Measurements from ENCODE around the gene NEUROD6. TPM values are rescaled to one million over a fixed set of nuclear protein-coding genes. Genes with fewer than 3 reads are reported as not detected.

NEUROD6 gene
- total and polyA plus RNA-seq, 8 donors, result 0.12 to 0.17 TPM; not detected in 6

- Histone ChIP-seq H3K4me3 (no peak overlapping the region), H3K27me3 (no peaks in the 10 kb centered on the region), H3K27ac (no peak overlapping the region), H3K4me1 (no peaks in the 10 kb centered on the region), H3K9me3 (no peaks in the 10 kb centered on the region), H3K36me3 (no peaks in the 10 kb centered on the region)
- DNase-seq (no peak), ATAC-seq (no peak)
- intact Hi-C loops (cut with DNase I), result no loop called here
- no peak for TF ChIP-seq CTCF (IDR thresholded peaks at IDR 0.05)
Observed at GRCh38 chr7:31363051-31363450, 22.5 kb upstream of the NEUROD6 start.

GRCh38 chr7:31362401-31362800, 21.9 kb upstream of the NEUROD6 start:
- DNase-seq, result no peak
- intact Hi-C loops (cut with DNase I), result no loop called here
- Histone ChIP-seq H3K36me3 (no peaks in the 10 kb centered on the region), H3K27me3 (no peaks in the 10 kb centered on the region), H3K27ac (no peak overlapping the region), H3K4me3 (no peak overlapping the region), H3K4me1 (no peaks in the 10 kb centered on the region), H3K9me3 (no peaks in the 10 kb centered on the region)
- no peak for TF ChIP-seq CTCF (IDR thresholded peaks at IDR 0.05)
- no peak for ATAC-seq

- Histone ChIP-seq H3K4me3 (no peak overlapping the region), H3K27me3 (no peaks in the 10 kb centered on the region), H3K27ac (no peak overlapping the region), H3K4me1 (no peaks in the 10 kb centered on the region), H3K36me3 (no peaks in the 10 kb centered on the region), H3K9me3 (peaks cover 0 to 2% of the 10 kb centered on the region in 2 donors)
- ATAC-seq (no peak), DNase-seq (no peak)
- no peak for TF ChIP-seq CTCF (IDR thresholded peaks at IDR 0.05)
- intact Hi-C loops (cut with DNase I), result no loop called here
Observed at GRCh38 chr7:31358467-31358866, 17.9 kb upstream of the NEUROD6 start.

- ATAC-seq (no peak), DNase-seq (no peak)
- no peaks in the 10 kb centered on the region for H3K36me3 ChIP-seq
- no peaks in the 10 kb centered on the region for H3K9me3 ChIP-seq
- no peak for TF ChIP-seq CTCF (IDR thresholded peaks at IDR 0.05)
- intact Hi-C loops (cut with DNase I), result no loop called here
- H3K27ac ChIP-seq, result no peak overlapping the region
- H3K4me1 ChIP-seq, result no peaks in the 10 kb centered on the region
- peaks cover 0 to 12% of the 10 kb centered on the region in 2 donors for H3K27me3 ChIP-seq
- no peak overlapping the region for H3K4me3 ChIP-seq
Observed at GRCh38 chr7:31345421-31345820, 4.9 kb upstream of the NEUROD6 start.

- Histone ChIP-seq H3K36me3 (no peaks in the 10 kb centered on the region), H3K4me3 (no peak overlapping the region), H3K9me3 (no peaks in the 10 kb centered on the region), H3K27ac (no peak overlapping the region), H3K27me3 (peaks cover 5 to 24% of the 10 kb centered on the region in 2 donors), H3K4me1 (no peaks in the 10 kb centered on the region)
- DNase-seq (no peak), ATAC-seq (no peak)
- intact Hi-C loops (cut with DNase I), result no loop called here
- TF ChIP-seq CTCF (IDR thresholded peaks at IDR 0.05), result no peak
Observed at GRCh38 chr7:31343516-31344305, 3.2 kb upstream of the NEUROD6 start.
